NT2/D1 (cell line): ENCODE data around the gene PATL1.

ENCODE experiments used
- DNase-seq: peaks from one replicate; pipeline ENCODE4 v3.0.0-alpha.2; 2011; ENCODE audit warnings: low read depth, low spot score
- H3K27me3 ChIP-seq: 2 replicates; pipeline ENCODE4 v1.6.0; 2011; ENCODE audit warnings: mild to moderate bottlenecking; ENCODE audit not compliant: insufficient read length, insufficient read depth
- H3K36me3 ChIP-seq: 2 replicates; pipeline ENCODE4 v1.6.1; 2011; ENCODE audit warnings: mild to moderate bottlenecking, low read length, mixed read lengths; ENCODE audit not compliant: insufficient read depth, insufficient read length
- H3K4me1 ChIP-seq: 2 replicates; pipeline ENCODE4 v1.5.1; 2011; ENCODE audit not compliant: insufficient read depth, insufficient read length
- H3K4me3 ChIP-seq: 2 replicates; pipeline ENCODE4 v1.5.1; 2011; ENCODE audit warnings: low read depth; ENCODE audit not compliant: insufficient read length
- H3K9ac ChIP-seq: 2 replicates; pipeline ENCODE4 v1.6.0; 2011; ENCODE audit warnings: low read depth; ENCODE audit not compliant: insufficient read length
- H3K9me3 ChIP-seq: 2 replicates; pipeline ENCODE4 v1.5.1; 2011; ENCODE audit warnings: mild to moderate bottlenecking, low read length; ENCODE audit not compliant: insufficient read depth
- SUZ12 ChIP-seq: IDR thresholded peaks from 2 replicates; pipeline ENCODE4 v1.6.1; 2011; ENCODE audit not compliant: insufficient read length, insufficient read depth; ENCODE audit errors: extremely low read depth
- YY1 ChIP-seq: IDR thresholded peaks from 2 replicates; pipeline ENCODE4 v1.6.1; 2011; ENCODE audit not compliant: insufficient read length, insufficient read depth
- ZNF274 ChIP-seq: IDR thresholded peaks from 2 replicates; pipeline ENCODE4 v1.6.1; 2011; ENCODE audit warnings: mild to moderate bottlenecking, low read depth, low read length

Gene PATL1, protein sequence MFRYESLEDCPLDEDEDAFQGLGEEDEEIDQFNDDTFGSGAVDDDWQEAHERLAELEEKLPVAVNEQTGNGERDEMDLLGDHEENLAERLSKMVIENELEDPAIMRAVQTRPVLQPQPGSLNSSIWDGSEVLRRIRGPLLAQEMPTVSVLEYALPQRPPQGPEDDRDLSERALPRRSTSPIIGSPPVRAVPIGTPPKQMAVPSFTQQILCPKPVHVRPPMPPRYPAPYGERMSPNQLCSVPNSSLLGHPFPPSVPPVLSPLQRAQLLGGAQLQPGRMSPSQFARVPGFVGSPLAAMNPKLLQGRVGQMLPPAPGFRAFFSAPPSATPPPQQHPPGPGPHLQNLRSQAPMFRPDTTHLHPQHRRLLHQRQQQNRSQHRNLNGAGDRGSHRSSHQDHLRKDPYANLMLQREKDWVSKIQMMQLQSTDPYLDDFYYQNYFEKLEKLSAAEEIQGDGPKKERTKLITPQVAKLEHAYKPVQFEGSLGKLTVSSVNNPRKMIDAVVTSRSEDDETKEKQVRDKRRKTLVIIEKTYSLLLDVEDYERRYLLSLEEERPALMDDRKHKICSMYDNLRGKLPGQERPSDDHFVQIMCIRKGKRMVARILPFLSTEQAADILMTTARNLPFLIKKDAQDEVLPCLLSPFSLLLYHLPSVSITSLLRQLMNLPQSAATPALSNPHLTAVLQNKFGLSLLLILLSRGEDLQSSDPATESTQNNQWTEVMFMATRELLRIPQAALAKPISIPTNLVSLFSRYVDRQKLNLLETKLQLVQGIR

DNA sequence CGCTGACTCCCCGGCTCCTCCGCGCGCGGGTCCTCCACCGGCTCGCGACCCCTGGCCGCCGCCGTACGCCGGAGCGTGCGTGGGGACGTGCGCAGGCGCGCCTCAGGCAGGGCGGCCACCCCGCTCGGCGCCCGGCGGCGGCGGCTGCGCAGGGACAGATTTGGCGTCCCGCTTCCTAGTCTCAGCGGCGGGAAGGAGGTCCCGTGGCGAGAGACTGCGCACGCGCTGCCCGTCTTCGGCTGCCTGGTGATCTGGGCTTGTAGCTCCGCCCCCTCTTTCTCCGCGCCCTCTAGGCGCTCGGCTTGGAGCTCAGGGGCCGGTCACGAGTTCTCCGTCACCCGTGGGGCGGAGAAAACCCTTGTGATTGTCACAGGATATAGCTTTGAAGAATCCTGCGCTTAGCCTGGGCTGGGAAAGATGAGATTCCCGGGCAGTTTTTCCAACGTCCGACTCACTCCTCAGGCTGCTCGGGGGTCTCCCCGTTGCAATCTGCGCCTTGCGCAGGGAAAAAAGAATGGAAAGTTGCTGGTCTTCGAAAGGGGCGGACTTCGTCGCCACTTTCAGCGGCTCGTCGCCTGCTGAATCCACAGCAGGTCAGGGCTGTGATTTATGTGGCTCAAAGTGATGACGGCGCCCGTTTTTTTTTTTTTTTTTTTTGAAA lies at the start of gene PATL1:
Gene PATL1, minus strand, starts transcription at position 88 of the 661 bp plus-strand sequence. CDS start 142 bp downstream, outside the sequence.
- no peak for TF ChIP-seq YY1
- no peak for TF ChIP-seq SUZ12
- no peak for TF ChIP-seq ZNF274
- peak within 1 kb of the TSS; percentile 91 for H3K9ac ChIP-seq
- peak; percentile 95 for DNase-seq
- peaks cover 31% of the 10 kb centered on the region for H3K36me3 ChIP-seq
- no peaks in the 10 kb centered on the region for H3K4me1 ChIP-seq
- H3K9me3 ChIP-seq, result no peaks in the 10 kb centered on the region
- no peaks in the 10 kb centered on the region for H3K27me3 ChIP-seq
- peak within 1 kb of the TSS; percentile 84 for H3K4me3 ChIP-seq

- Histone ChIP-seq H3K4me1 (no peaks in the 10 kb centered on the region), H3K9me3 (no peaks in the 10 kb centered on the region), H3K27me3 (no peaks in the 10 kb centered on the region), H3K36me3 (no peaks in the 10 kb centered on the region), H3K9ac (no peak overlapping the region), H3K4me3 (no peak overlapping the region)
- no peak for DNase-seq
- TF ChIP-seq ZNF274 (no peak), SUZ12 (no peak), YY1 (no peak)
Observed at GRCh38 chr11:59716051-59716450, 47.2 kb upstream of the PATL1 start.

DNA sequence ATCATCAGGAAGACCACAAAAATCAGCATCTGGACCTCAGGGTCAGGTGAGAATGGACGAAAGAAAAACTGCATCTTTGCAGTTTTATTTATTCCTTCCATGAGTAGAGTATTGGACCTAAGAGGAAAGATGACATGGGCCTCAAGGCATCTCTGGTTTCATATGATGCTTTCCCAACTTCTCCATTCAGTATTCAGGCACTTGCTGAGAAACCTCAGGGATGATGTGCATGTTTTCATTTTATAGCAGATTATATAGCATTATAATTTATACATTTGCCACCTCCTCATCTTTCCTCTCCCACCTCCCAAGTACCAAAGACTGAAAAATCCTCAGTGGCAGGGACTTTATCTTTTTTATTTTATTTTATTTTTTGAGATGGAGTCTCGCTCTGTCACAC lies 44.9 kb upstream of the PATL1 start, which contains the start of gene OR10V1:
Gene OR10V1, minus strand, starts transcription at position 101 of the 400 bp plus-strand sequence. Its CDS starts 0 bp downstream, at position 101.
- Histone ChIP-seq H3K27me3 (no peaks in the 10 kb centered on the region), H3K9ac (no peak within 1 kb of the TSS), H3K36me3 (no peaks in the 10 kb centered on the region), H3K4me3 (no peak within 1 kb of the TSS), H3K4me1 (no peaks in the 10 kb centered on the region), H3K9me3 (no peaks in the 10 kb centered on the region)
- TF ChIP-seq ZNF274, result no peak
- no peak for TF ChIP-seq SUZ12
- no peak for TF ChIP-seq YY1
- DNase-seq, result no peak

DNA sequence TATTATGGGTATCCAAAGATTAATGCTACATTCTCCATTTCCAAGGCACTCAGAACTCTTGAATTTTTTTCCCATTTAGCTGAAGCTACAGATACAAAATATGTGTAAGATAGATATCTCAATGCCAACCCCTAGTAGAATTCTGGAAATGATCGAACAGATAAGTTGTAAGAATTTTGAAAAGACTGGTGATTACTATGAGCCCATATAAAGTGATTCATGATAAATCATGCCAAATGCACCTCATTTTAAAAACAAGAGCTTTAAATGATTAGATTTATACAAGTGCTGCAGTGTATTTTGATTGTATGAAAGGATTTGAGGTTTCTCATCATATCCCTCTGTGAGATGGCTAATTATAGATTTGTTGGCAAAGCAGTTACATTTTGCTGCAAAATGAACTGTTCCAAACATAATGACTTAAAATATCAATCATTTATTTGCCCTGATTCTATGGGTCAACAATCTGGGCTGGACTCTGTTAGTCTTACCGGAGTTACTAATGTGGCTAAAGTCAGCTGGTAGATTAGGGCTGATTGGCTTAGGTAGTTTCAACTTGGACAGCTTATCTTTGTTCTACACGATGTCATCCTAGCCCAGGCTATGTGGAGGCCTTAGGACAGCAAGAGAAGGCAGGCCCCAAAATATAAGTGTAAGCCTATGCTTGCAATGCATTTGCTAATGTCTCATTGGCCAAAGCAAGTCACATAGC lies 41.5 kb upstream of the PATL1 start:
- H3K4me1 ChIP-seq, result no peaks in the 10 kb centered on the region
- no peaks in the 10 kb centered on the region for H3K27me3 ChIP-seq
- H3K4me3 ChIP-seq, result no peak overlapping the region
- TF ChIP-seq YY1, result no peak
- TF ChIP-seq ZNF274, result no peak
- no peak for TF ChIP-seq SUZ12
- no peaks in the 10 kb centered on the region for H3K36me3 ChIP-seq
- no peak overlapping the region for H3K9ac ChIP-seq
- no peaks in the 10 kb centered on the region for H3K9me3 ChIP-seq
- no peak for DNase-seq

GRCh38 chr11:59708537-59708936 lies 39.7 kb upstream of the PATL1 start:
- no peaks in the 10 kb centered on the region for H3K4me1 ChIP-seq
- H3K9me3 ChIP-seq, result no peaks in the 10 kb centered on the region
- H3K9ac ChIP-seq, result no peak overlapping the region
- TF ChIP-seq ZNF274 (no peak), SUZ12 (no peak), YY1 (no peak)
- H3K36me3 ChIP-seq, result no peaks in the 10 kb centered on the region
- no peak for DNase-seq
- no peaks in the 10 kb centered on the region for H3K27me3 ChIP-seq
- no peak overlapping the region for H3K4me3 ChIP-seq

- no peaks in the 10 kb centered on the region for H3K36me3 ChIP-seq
- no peak for TF ChIP-seq YY1
- no peak for TF ChIP-seq SUZ12
- TF ChIP-seq ZNF274, result no peak
- DNase-seq, result no peak
- H3K4me3 ChIP-seq, result no peak overlapping the region
- H3K27me3 ChIP-seq, result no peaks in the 10 kb centered on the region
- no peaks in the 10 kb centered on the region for H3K4me1 ChIP-seq
- no peaks in the 10 kb centered on the region for H3K9me3 ChIP-seq
- H3K9ac ChIP-seq, result no peak overlapping the region
Observed at GRCh38 chr11:59707371-59707770, 38.5 kb upstream of the PATL1 start.
